ENCODE data around the gene SLC38A3.
A peak's percentile ranks its signal among the peaks of the same experiment; 100 is the strongest.

SLC38A3 gene

DNA sequence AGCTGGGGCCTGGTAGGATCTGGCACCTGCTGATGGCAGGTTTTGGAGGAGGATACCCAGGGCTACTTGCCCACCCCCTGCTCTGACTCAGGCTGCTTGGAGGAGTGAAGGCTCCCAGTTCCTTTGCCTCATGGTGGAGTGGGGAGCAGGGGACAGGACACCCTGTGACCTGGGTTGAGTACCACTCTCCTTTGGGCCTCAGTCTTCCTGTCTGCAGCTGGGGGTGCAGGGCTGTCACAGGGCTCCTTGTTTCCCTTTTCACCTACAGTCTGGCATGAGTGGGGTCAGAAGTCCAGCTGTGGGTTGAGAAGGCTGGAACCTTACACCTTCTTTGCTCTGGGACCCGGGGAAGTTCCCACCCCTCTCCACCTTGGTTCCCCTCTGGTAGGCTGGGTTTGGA, 35.2 kb upstream of the SLC38A3 start:
- TF ChIP-seq, protein P1, sequence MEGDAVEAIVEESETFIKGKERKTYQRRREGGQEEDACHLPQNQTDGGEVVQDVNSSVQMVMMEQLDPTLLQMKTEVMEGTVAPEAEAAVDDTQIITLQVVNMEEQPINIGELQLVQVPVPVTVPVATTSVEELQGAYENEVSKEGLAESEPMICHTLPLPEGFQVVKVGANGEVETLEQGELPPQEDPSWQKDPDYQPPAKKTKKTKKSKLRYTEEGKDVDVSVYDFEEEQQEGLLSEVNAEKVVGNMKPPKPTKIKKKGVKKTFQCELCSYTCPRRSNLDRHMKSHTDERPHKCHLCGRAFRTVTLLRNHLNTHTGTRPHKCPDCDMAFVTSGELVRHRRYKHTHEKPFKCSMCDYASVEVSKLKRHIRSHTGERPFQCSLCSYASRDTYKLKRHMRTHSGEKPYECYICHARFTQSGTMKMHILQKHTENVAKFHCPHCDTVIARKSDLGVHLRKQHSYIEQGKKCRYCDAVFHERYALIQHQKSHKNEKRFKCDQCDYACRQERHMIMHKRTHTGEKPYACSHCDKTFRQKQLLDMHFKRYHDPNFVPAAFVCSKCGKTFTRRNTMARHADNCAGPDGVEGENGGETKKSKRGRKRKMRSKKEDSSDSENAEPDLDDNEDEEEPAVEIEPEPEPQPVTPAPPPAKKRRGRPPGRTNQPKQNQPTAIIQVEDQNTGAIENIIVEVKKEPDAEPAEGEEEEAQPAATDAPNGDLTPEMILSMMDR (conservative IDR thresholded peaks at IDR 0.05; ENCODE audit: low read length) = no peak
- DNase-seq (ENCODE audit: low read depth) = no peak
- no peak overlapping the region for H3K4me3 ChIP-seq (ENCODE audit: low read length)

DNA sequence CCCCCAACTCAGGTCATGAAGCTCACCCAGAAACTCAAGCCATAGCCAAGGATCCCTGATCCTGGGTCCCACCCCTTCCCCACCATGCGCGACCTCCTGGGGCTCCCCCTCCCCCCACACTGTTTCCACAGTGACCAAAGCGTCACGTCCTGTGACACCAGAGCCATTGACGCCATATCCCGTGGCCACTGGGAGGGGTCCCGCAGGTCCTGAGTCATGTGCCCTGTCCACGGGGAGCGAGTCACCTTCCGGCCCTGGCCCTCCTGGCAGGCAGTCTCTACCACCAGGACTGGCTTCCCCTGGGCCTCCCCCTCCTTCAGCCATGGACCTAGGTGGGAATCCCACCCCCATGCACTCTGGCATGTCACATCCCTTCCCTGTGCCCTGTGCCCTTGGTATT, 34.4 kb upstream of the SLC38A3 start:
- TF ChIP-seq, protein P1 (conservative IDR thresholded peaks at IDR 0.05; ENCODE audit: low read length) = no peak
- DNase-seq (ENCODE audit: low read depth) = peak; percentile 50
- no peak overlapping the region for H3K4me3 ChIP-seq (ENCODE audit: low read length)

DNA sequence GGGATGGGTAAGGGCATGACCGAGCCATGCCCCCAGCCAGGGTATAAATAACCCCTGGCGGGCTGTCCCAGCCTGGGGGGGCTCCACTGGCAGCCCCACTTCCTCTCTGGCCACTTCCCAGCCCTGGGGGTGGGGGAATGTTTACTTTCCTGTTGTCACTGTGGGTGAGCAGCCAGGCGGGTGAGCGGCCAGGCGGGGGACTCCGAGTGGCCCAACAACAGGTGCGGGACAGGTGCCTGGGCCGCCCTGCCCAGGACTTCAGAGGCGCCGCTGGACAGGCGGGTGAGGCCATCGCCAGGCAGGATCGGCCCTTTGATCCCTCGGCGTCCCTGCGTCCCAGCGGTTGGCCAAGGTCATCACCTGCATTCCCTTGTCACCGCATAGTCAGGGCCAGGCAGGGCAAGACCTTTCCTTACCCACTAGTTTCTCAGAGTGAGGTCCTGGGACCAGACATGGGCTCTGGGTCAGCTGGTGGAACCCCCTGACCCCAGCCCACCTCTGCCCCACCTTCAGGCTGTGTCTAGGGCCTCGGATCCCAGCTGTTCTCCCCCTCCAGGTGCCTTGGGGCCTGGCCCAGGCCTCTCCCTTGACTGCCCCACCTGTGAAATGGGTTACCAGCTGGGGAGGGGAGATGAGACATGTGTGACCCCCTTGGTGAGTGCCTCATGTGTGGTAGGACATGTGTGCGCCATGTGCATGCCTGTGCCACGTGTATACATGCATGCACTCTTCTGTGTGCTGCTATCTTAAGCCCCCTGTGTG, 33.4 kb upstream of the SLC38A3 start:
- TF ChIP-seq, protein P1 (conservative IDR thresholded peaks at IDR 0.05; ENCODE audit: low read length) = no peak
- no peak overlapping the region for H3K4me3 ChIP-seq (ENCODE audit: low read length)
- DNase-seq (ENCODE audit: low read depth) = no peak

DNA sequence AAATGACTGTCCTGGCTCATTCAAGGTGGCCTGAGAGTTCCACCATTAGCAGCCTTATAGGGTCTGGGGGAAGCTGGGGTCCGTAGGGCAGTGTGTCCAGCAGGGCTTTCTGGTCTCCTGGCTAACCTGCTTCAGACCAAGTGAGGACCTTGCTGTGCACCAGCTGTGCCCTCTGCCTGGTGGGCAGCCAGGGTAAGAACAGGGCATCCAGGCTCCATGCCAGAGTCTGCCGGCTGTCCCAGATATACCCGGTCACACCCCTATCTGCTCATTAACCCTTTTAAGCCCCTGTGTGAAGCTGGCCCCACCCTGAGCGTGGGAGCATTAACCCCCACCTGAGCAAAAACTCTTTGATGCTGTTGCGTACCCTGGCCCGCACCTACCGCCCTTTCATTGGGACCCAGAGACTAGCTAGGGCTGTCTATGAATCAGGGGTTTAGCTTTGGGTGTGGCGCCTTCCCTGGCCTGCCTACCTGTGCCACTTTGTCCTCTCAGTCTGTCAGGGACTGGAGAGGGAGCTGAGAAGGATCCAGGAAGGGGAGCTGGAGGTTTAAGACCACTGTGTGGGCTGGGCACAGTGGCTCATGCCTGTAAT, 32.3 kb upstream of the SLC38A3 start:
- H3K4me3 ChIP-seq (ENCODE audit: low read length) = no peak overlapping the region
- TF ChIP-seq, protein P1 (conservative IDR thresholded peaks at IDR 0.05; ENCODE audit: low read length) = no peak
- DNase-seq (ENCODE audit: low read depth) = no peak

DNA sequence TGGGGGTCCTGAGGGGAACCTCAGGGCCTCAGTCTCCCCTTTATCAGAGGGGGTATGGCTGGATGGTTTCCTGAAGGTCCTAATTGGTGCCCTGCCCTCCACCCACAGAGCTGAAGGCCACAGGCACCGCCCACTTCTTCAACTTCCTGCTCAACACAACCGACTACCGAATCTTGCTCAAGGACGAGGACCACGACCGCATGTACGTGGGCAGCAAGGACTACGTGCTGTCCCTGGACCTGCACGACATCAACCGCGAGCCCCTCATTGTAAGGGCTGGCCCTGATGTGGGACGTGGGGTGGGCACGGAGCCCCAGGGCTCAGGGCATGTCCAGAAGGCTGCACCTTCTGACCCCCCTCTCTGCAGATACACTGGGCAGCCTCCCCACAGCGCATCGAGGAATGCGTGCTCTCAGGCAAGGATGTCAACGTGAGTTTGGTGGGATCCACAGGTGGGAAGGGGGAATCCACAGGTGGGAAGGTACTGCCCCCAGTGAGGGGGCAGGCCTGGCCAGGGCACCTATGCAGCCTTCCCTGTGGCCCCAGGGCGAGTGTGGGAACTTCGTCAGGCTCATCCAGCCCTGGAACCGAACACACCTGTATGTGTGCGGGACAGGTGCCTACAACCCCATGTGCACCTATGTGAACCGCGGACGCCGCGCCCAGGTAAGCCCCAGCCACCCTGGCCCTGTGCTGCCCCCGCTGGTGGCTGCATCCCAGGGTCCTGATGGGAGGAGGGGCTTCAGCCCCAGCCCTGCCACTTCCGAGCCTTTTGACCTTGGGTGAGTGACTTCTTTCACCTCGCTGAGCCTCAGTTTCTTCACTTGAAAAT, 31.2 kb upstream of the SLC38A3 start:
- no peak for DNase-seq (ENCODE audit: low read depth)
- H3K4me3 ChIP-seq (ENCODE audit: low read length) = no peak overlapping the region
- TF ChIP-seq, protein P1 (conservative IDR thresholded peaks at IDR 0.05; ENCODE audit: low read length) = no peak

DNA sequence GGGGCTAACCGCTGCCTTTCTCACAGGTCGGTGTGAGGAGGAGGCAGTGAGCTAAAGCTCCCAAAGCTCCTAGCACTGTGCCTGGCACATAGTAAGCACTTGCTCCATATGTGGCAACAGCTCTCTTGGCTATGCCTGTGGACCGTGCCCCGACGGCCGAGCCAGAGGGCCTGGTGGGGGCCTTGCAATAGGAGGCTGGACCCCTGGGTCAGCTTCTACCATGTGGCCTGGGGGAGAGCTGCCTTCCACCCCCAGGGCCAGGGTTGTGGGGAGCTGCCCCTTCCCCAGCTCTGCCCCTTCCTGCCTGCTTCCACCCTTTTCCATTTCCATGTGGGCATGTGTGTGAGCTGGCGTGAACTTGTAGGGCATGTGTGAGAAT, 30.6 kb upstream of the SLC38A3 start:
- no peak overlapping the region for H3K4me3 ChIP-seq (ENCODE audit: low read length)
- TF ChIP-seq, protein P1 (conservative IDR thresholded peaks at IDR 0.05; ENCODE audit: low read length) = no peak
- no peak for DNase-seq (ENCODE audit: low read depth)

Measured in AG10803 (cell line).